GM21786 (cell line): Measurements from ENCODE around the gene TNN.
"Not testable (repeated sequence)": the region's sequence is repeated elsewhere in the genome, so short reads cannot be mapped to it uniquely, and the experiment has no call there.

Source experiments
- ATAC-seq: cut with Tn5 transposase; IDR thresholded peaks from one replicate; pipeline ENCODE4 v1.9.1; 2021; ENCODE audit not compliant: unreplicated experiment

Gene TNN

DNA sequence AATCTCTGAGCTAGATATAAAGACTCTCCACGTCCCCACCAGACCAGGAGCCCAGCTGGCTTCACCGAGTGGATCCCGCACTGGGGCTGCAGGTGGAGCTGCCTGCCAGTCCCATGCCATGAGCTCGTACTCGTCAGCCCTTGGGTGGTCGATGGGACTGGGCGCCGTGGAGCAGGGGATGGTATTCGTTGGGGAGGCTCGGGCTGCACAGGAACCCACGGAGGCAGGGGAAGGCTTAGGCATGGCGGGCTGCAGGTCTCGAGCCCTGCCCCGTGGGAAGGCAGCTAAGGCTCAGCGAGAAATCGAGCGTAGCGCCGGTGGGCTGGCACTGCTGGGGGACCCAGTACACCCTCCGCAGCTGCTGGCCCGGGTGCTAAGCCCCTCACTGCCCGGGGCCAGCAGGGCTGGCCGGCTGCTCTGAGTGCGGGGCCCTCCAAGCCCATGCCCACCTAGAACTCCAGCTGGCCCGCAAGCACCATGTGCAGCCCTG lies 40.7 kb downstream of the TNN start:
- ATAC-seq: not testable (repeated sequence)

DNA sequence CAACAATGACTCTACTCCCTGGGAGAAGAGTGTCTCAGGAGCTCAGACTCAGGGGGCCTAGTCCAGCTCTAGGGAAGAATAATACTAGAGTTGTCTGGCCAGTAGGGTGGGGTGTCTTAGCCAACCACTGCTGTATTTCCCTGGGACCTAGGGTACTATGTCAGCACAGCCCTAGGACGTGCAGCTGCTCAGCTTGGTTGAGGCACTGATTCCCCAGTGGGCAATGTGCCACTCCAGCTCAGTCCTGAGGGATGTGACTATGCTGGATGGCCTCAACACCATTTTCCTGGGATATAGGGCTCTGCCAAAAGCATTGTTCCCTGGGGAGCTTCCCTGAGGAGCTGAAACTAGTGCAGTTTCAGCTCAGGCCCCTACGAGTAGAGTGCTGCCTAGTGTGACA lies 47.4 kb downstream of the TNN start:
- no peak for ATAC-seq

- no peak for ATAC-seq
These were observed 48.7 kb downstream of the TNN start for GRCh38 chr1:175116210-175116798.

- ATAC-seq: no peak
These were observed 49.3 kb downstream of the TNN start for GRCh38 chr1:175116903-175117302.

- ATAC-seq: no peak
These were observed 51.0 kb downstream of the TNN start for GRCh38 chr1:175118375-175119367.

GRCh38 chr1:175120511-175120910 lies 52.9 kb downstream of the TNN start:
- no peak for ATAC-seq

- no peak for ATAC-seq
These were observed 57.2 kb downstream of the TNN start for GRCh38 chr1:175124861-175125260.

GRCh38 chr1:175126347-175126746 lies 58.7 kb downstream of the TNN start:
- ATAC-seq: no peak

- no peak for ATAC-seq
These were observed 59.9 kb downstream of the TNN start for GRCh38 chr1:175127565-175127964.

DNA sequence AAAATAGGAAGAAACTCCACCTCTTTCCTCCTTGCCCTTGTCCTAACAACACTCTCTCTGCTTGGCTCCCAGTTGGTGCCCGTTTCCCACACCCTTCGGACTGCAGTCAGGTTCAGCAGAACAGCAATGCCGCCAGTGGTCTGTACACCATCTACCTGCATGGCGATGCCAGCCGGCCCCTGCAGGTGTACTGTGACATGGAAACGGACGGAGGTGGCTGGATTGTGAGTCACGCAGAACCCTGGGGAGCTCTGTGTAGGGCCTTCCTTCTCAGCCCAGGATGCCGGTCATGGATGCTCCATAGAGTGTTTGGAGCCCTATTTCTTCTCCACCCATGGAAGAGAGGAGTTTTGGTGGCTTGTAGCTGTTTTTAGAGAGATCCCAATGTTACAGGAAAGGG lies 60.9 kb downstream of the TNN start:
- no peak for ATAC-seq

DNA sequence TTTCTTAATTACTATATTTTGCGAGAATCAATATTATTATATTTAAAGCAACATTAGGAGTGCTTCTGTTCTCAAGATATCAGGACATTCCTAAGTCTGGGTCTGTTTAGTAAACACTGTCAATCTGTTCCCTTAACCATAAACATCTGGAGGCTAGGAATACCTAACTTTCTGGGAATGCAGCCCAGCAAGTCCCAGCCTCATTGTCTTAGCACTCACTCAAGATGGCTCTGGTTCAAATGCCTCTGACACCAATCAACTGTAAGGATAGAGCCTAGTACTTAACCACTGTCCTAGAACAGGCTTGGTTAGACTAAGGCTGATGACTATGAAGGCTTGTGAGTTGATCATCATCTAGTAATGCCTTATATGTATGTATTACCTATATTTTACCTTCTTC lies 61.5 kb downstream of the TNN start:
- no peak for ATAC-seq

DNA sequence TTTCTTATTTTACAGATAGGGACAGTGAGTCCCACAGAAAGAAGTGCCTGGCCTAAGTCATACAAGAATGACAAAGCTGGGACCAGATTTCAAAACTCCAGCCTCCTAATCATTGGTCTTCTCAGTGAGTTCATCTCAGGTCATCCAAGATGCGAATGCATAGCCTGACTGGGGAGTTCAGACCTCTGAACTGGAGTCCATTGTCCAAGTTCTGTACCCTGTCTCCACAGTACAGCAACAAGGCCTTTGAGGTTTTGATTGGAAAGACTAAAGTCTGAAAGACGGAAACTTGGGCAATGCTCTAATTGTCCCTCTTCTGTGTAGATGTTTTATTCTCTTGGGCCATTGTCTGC lies 62.0 kb downstream of the TNN start:
- no peak for ATAC-seq

DNA sequence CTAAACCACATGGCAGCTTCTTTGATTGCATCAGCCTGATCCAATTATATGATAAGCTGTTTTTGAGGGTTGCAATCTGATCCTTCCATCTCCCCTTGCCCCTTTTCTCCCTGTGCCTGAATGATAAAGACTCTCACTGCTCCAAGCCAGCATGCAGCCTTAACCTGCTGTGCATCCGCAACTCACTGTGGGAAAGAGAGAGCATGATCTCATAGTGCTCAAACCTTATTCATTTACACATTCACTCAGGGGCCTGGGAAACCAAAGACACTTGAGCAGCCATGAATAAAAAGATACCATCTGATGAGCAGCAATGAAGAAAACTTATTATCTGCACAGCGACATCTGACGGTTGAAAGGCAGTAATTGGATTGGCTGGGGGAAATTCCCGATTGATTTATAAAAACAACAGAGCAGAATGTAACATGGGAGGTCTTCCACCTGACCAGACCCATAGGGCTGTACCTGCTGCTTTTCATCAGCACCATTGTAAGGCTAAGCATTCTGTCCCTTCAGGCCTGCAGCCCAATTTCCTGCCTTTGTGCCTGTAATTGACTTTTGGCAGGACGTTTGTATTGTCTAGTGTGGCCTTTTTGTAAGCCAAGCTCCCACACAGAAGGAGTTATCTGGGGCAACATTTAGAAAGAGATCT lies 62.5 kb downstream of the TNN start:
- no peak for ATAC-seq

GRCh38 chr1:175130649-175131045 lies 63.0 kb downstream of the TNN start:
- ATAC-seq: no peak

DNA sequence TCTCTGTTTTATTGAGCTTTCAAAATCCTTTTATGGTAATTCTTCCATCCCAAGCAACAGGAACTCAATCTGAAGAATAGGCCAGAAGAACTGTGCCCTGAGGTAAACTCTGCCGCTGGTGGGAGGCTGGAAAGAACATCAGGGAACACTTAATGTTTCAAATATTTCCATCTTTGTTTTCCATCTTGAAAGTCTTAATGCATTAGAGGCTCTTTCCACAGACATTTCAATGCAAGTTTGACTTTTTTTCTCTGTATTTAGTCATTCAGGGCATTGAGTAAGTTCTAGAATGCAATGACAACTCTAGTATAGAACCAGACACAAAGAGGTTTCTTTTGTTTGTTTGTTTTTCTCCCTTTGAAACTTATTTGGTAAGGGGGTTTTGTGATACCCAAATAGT lies 63.5 kb downstream of the TNN start:
- no peak for ATAC-seq

GRCh38 chr1:175132436-175132835 lies 64.8 kb downstream of the TNN start:
- ATAC-seq: no peak

DNA sequence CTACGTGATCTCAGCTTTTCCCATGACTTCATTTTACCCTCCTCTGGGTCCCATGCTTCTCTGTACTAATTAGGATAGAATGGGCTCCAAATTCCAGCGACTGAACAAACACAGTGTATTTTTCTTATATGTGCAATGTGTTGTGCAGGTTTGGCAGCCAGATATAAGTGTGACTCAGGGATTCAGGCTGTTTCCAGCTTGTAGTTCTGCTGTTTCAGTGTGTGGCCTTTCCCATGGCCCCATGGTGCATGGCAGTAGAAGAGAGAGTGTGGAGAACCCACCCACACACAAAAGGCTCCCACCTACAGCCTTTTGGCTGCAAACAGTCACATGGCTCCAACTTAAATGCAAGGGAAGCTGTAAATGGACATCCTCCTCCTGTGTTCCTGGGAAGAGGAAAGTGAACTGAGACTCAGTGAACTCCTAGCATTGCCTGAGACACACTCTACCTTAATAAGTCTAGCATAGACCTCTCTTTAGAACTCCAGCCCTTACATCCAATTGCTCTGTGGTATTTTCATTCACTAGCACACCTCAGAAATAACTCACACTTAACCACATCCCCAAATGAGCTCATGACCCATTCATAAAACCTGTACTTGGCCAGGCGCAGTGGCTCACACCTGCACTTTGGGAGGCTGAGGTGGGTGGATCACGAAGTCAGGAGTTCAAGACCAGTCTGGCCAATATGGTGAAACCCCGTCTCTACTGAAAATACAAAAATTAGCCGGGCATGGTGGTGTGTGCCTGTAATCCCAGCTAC lies 66.2 kb downstream of the TNN start:
- ATAC-seq: no peak

- no peak for ATAC-seq
These were observed 66.9 kb downstream of the TNN start for GRCh38 chr1:175134500-175134899.

DNA sequence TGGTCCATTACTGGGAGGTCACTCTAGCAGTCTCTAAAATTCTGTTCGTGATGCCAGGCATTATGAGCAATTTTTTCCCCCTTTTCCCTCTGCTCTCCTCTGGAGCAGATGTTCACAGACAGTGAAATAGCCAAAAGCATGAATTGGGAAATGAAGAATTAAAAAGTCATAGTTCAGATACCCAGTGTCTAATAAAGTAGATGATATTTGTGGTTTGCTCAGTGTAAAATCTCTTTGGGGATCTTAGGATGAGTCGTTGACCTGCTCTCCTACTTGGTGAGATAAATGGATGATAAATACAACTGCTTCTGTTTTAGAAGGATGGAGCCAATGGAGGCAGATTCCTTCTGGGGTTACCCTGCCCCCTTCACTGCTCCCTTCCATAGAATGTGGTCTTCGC lies 68.6 kb downstream of the TNN start:
- no peak for ATAC-seq

DNA sequence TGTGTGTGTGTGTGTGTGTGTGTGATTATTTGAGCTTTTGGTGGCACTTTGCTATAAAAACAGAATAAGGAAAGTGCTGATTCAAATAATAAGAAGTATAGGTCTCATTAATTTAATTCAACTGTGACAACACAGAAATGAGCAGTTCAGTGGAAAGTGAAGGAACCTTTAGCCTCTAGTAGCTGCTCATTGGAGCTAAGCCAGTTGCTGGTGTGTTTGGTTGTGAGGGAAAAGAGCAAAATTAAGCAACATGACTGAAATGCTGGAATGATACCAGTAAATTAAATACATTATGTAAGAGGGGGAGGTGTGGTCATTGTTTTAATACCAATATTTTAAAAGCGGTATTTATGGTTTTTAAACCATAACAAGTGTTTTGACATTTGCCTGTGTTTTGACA lies 69.7 kb downstream of the TNN start:
- ATAC-seq: no peak

DNA sequence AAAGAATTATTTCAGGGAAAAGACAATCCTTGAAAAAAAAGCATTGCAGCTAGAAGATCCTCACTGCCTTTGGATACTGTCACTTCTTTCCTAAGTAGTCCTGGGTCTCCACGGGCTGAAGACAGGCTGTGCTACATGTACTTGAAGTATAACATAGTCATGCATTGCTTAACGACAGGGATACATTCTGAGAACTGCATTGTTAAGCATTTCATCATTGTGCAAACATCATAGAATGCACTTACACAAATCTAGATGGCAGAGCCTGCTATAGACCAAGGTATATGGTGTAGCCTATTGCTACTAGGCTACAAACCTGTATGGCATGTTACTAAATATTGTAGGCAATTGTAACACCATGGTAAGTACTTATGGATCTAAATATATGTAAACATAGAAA lies 70.9 kb downstream of the TNN start:
- ATAC-seq: no peak
